GM19372 (cell line): ENCODE measurements around the gene MOSMO.

ENCODE experiments used
- ATAC-seq: cut with Tn5 transposase; IDR thresholded peaks from one replicate; pipeline ENCODE4 v1.9.1; 2021; ENCODE audit warnings: mild to moderate bottlenecking, low read depth, moderate library complexity; ENCODE audit not compliant: unreplicated experiment

The MOSMO gene

DNA sequence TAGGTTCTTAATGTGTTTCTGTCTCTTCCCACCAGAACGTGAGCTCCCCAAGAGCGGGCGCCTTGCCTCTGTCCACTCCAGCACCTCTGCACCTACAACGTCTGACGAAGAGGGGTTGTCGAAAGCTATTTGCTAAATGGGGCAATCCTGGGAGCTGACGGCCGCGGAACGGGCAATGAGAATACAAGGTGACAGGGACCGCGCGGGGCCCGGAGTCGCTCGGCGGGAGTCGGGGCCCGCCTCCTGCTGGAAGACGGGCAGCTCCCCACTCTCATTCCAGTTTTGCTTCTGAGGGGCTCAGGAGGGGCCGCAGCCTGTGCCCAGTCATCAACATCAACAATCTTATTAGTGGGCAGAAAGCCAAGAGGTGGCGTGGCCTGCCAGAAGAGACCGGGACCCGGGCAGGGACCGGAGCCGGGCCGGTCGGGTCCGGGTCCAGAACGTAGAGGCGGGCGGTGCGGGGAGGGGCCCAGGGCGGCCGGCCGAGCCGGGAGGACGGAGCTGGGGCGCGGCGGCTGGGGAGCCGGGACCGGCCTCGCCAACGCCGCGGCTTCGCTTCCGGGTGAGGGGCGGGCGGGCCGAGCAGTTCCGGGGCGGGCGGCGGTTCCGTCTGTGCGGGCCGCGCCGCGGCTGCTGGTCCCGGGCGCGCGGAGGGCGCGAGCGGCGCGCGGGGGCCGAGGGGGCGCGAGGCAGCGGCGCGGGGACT is at the start of gene MOSMO:
MOSMO (plus strand) TSS at position 603 of the 706 bp plus-strand sequence. CDS start 191 bp downstream, outside the sequence.
- ATAC-seq: no peak

DNA sequence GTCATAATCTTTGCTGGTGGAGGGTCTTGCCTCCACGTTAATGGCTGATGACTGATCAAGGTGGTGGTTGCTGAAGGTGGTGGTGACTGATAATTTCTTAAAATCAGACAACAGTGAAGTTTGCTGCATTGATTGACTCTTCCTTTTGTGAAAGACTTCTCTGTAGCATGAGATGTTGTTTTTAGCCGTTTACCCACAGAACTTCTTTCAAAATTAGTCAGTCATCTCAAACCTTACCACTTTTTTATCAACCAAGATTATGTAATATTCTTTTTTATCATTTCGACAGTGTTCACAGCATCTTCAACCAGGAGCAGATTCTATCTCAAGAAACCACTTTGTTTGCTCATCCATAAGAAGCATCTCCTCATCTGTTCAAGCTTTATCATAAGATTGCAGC is 48.9 kb upstream of the MOSMO start:
- no peak for ATAC-seq

DNA sequence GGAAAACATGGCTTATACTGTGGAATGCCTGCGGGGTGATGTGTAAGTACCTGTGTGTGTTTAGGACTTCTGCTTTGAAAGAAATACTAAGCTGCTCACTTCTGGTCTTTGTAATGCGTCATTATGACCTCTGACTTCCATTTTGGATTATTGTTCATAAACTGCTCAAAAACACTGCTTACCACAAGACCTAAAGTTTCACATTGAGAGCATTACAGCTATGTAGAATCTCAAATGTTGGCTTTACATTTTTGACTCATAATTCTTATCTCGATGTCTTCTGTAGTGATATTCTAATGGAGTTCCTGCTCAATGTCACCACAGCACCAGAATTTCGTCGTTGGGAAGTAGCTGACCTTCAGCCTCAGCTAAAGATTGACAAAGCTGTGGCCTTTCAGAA is 45.4 kb upstream of the MOSMO start:
- no peak for ATAC-seq

DNA sequence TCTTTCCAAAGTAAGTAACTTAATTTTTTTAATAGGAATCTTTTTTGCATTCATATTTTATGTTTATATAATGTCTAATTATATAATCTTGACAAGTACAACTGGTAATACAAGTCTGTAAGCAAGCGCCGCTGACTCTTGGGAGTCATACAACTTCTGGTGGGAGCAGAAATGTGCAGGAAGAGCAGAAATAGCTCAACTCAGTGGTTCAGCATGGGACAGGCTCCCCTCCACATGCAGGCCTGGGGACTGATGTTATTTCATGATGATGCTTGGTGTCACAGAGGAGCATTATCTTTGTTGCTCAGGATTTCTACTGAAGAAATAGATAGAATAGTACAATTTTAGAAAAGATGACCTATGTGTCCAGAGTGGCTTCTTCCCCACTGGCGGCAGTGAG is 44.0 kb upstream of the MOSMO start:
- no peak for ATAC-seq

DNA sequence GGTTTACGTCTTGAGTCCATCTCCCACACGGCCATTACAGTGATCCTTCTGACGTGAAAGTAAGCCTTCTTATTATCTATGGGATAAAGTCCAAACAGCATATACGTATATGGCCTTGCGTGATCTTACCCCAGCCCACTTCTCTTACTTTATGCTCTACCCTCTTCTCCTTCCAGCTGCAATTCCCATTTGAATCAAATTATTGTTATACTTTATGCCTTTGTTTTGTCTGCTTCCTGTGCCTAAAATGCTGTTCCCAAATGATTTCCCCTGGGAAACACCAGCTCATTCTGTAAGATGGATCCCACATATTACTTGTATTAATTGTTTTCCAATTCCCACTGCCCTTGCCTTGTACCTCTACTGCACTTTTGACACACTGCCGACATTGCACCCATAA is 43.6 kb upstream of the MOSMO start:
- no peak for ATAC-seq

DNA sequence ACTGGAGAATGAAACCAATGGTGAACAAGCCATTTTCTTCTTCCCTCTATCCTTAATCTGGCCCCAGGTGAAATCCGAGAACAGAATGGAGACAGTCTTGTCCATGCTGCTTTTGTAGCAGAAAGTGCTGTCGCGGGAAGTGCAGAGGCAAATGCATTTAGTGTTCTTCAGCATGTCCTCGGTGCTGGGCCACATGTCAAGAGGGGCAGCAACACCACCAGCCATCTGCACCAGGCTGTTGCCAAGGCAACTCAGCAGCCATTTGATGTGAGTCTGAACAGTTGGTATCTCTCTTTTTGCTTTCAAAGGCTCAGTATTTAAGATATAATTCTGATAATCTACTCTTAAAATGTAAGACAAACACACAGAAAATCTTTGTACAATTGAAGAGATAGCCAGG is 36.1 kb upstream of the MOSMO start:
- no peak for ATAC-seq

DNA sequence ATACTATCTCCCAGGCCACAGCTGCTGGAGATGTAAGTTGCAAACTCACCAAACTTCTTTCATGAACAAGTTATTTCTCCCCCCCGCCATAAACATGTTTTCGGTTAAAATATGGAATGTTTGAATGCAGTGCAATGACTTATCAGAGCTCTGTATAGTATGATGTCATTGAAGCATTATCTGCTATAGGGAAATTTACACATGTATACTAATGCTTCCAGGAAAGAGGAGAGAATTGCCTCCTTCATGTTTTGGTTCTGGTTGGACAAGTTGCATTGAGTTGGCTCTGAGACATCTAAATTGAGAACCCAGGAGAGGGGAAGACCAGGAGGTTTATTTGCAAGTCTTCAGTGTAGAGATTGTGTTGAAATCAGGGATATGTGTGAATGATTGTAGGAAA is 34.0 kb upstream of the MOSMO start:
- no peak for ATAC-seq

DNA sequence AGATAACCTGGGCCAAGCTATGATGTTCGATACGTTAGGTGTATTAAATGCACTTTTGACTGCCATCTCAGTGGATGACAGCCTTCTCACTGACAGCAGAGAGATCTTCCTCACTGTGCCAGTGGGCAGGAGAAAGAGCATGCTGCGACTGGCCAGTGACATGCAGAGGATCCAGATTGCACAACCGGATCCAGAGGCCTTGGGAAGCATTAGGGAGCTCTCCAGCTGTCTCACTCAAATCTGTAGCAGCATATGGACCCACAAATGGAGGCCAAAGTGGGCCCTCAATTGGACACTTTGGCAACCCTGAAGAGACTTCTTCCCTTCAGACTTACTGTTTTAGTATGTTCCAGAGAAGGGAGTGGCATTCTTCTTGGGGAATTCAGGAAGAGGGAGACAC is 27.9 kb upstream of the MOSMO start:
- no peak for ATAC-seq

DNA sequence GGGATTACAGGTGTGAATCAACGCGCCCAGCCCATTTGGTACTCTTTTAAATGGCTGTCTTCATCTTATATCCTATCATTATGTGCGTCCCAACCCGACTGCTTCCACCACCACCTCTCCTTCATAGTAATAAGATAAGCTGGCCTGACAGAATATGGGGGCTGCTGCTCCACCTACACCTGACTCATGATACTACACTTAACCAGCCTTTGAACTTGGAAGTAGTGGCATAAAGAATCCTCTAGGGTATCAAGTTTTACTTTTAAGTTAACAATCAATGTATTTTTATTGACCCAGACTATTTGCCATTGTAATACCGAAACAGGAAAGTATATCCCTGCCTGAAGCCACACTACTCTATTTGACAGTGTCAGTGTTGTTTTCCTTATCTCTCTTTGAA is 25.8 kb upstream of the MOSMO start:
- no peak for ATAC-seq

DNA sequence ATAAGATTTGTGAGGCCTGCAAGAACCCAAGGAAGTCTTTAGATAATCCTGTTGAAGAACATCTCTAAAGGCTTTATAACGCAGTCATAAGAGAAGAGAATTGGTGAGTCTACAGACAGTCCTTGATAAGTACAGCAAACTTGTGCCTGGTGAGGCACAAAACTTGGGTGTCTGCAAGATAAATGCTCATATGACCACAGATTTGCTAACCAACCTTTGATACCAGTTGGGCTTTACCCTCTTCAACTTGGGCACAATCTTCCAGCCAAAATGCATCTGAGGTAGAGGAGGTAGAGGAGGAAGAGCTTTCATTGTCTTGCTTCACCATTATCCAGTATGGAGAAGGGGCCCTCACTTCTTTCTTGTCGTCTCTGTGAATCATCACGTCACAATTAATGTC is 23.8 kb upstream of the MOSMO start:
- no peak for ATAC-seq

DNA sequence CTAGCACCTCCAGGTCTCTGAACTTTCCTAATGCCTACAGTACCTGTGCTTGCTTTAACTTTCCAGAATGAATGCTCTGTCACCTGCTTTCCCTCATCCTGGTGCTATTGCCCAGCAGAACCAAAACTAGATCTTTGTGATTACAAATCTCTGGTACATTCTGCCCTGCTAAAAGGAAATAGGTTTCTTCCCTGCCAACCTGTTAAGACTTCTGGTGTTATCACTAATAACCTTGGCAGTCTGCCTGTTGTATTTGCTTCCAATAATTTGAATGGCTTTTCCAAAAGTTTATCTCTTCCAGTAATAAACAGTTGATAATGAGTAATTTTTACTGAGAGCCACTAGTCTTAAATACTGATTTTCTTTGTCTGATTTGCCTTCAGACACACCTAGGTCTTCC is 22.4 kb upstream of the MOSMO start:
- no peak for ATAC-seq

DNA sequence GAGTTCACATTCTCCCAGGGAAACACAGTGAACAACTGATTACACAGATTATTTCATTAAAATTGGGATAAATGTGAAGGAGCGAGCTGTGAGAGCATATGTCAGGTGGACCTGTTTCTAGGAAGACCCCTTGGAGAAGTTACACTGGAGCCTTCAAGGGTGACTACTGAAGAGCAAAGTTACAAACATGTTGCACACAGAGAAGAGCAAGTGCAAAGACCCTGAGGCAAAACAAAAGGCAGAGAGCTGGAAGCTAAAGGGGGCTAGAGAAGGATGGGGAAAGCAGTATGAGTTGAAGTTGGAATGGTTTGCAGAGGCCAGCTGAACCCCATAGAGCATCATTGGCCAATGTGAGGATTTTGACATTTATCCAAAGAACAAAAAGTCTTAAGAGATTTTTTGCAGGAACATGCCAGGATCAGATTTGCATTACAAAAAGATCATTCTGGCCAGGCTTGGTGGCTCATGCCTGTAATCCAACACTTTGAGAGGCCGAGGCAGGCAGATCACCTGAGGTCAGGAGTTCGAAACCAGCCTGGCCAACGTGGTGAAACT is 21.1 kb upstream of the MOSMO start:
- ATAC-seq: no peak

DNA sequence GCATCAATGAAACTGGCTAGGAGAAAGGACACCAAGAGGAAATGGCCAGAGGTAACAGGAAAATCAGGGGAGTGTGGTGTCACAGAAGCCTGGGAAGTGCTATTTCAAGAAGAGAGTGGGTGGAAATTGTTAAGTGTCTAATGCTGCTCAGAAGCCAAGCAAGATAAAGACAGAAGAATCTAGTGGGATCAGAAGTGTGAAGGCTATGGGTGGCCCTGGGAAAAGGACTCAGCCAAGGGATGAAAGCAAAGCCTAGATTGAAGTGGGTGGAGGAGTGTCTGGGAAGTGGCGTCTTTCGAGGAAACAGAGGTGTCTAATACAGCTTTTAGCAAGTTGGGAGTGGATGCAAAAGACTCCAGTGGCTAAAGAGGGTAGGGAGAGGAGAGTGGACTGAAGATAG is 20.4 kb upstream of the MOSMO start:
- ATAC-seq: no peak

DNA sequence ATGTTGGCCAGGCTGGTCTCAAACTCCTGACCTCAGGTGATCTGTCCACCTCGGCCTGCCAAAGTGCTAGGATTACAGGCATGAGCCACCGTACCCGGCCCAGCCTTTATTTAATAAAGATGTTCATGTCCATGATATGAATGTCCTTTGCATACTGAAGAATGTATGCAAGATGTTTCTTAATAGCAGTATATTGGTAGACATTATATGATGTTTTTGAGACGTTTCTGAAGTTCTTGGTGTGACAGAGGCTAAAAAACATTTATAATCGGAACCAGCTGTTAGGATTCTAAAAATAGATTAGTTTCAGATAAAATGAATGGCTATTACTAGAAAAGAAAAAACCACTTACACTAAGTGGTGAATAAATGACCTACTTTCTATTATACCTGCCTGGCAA is 18.8 kb upstream of the MOSMO start:
- no peak for ATAC-seq

DNA sequence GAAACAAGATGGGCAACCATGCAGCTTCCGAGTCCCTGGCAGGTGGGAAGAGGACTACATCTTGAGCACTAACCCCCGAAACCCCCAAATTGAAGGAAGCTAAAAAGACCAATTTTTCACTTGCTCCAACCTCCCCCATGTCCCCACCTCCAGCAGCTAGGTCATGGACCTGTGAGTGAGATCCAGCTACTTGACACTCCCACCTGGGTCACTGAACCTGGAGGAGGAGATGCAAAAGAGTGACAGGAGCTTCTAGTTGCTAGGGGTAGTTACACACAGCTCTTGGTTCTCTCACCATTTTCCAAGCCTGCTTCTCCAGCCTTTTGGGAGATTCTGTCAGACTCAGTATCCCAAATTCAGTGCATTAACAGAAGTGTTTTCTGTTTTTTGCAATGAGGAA is 18.2 kb upstream of the MOSMO start:
- no peak for ATAC-seq

DNA sequence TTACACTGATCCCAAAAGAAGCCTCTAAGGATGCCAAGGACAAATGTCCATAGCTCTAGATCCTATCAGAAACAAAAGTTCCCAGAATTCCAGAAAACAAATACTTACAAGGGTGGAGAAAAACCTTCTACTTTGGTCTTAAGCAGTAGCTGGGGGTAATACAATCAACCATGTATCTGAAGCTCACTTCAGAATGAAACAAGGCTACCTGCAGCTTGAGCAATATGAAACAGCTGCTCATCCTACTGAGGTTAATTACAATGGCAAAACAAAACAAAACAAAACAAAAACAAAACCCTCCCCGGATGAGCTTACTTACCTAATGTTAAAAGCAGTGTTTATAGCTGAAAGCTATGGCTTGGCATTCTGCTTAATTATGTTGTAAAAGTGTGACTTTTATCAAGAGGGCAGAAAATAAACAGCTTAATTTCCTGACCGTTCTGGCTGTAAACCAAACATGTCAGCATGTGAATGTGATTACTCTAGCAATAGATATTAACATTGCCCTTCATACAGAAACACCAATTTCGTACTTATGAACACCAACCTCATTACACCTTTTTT is 17.4 kb upstream of the MOSMO start:
- ATAC-seq: no peak

DNA sequence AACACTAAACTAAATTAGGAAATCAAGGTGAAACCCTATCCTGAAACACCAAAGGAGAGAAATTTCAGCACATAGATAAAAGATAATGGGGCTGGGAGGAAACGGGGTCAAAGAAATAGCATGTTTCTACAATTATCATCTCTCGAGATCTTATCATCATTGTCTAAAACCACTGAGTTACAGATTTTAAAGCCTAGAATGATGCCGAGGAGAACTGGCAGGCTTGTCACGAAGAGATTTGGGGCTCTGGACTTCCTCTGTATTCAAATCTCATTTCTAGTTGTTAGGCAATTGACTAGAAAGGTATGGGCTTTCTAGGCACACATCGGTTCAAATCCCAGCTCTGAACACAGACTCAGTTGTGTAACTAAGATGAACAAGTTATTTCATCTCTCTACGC is 16.3 kb upstream of the MOSMO start:
- ATAC-seq: no peak

DNA sequence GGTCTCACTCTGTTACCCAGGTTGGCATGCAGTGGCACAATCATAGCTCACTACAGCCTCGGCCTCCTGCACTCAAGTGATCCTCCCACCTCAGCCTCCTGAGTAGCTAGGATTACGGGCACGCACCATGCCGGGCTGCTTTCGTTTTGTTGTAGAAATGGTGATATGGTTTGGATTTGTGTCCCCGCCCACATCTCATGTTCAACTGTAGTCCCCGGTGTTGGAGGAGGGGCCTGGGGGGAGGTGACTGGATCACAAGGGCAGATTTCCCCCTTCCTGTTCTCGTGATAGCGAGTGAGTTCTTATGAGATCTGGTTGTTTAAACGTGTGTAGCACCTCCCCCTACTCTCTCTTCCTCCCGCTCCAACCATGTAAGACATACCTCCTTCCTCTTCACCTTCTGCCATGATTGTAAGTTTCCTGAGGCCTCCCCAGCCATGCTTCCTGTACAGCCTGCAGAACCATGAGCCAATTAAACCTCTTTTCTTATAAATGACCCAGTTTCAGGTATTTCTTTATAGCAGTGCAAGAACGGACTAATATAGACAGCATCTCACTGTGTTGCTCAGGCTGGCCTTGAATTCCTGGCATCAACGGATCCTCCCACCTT is 12.9 kb upstream of the MOSMO start:
- ATAC-seq: no peak

DNA sequence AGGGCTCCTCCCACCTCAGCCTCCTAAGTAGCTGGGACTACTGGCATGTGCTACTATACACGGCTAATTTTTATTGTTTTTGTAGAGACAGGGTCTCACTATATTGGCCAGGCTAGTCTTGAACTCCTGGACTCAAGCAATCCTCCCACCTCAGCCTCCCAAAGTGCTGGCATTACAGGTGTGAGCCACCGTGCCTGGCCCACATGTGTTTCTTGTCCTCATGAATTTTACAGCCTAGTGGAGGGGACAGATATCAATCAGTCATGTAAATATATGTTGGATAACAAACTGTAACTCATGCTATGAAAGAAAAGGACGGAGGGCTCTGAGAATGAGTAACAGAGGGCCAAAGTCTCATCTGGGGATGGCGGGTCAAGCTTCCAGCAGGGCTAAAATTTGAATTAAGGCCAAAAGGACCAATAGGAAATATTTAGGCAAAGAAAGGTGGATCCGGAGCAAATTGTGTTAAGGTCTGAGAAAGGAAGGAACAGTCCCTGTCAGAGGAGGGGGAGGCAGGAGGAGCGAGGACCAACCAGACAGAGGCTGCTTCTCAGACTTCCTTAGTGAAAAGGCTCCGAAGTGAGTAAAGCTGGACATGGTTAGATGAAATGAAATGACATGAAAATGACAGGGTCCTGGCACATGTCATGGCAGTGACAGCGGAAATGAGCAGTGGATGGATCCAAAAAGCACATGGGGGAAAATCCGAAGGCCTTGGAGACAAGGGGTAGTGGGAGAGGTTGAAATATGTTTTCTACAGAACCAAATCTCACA is 10.8 kb upstream of the MOSMO start:
- no peak for ATAC-seq

DNA sequence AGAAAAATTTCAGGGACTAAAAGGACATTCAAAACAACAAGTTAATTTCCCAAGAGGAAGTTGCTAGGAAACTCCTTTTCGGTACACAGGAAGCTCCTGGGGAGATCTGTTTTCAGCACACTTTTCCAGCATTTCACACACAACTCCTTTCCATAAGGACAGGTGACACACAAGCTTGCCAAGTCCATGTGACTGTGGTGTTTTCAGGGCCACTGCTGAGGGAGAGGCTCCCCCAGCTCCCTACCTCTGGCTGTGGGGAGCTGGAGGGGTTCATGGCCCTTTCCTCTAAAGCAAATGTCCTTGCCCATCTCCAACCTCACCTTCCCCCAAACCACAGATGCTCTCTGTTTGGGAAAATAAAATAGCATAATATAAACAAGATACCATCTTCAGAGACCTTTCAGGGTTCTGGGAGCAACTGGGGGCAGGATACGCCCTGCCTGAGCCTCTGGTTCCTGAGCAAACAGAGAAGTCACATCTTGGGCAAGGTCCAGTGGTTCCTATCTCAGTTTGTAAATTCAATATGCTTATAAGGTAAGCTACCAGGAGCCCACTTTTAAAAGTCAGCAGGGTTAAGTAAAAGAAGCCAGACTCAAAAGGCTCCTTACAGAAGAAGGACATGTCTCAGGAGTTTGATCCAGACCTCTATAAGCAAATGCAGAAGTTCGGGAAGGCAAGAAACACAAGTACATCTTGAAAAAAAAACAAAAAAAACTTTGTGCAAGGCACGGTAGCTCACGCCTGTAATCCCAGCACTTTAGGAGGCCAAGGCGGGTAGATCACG is 10.0 kb upstream of the MOSMO start:
- no peak for ATAC-seq
